Measurements from ENCODE around the gene YEATS2.

GRCh38 chr3:183762304-183762703 lies 64.7 kb downstream of the YEATS2 start:
- no peak for TF ChIP-seq CTCF (conservative IDR thresholded peaks at IDR 0.05 in 1 of 2, IDR thresholded peaks at IDR 0.05 in 1 of 2; ENCODE audit: low read depth in 1 of 2, low read length in 2 of 2)
- TF ChIP-seq EZH2 (IDR thresholded peaks at IDR 0.05; ENCODE audit: low read length, missing control alignments), result no peak
